RCC 7860 (cell line): ENCODE measurements around the gene ZNF576.
"Not testable (repeated sequence)": the region's sequence is repeated elsewhere in the genome, so short reads cannot be mapped to it uniquely, and the experiment has no call there.

ENCODE experiments used
- DNase-seq: peaks from one replicate; pipeline ENCODE4 v3.0.0-alpha.2; 2015; ENCODE audit warnings: low spot score
- FAIRE-seq: peaks from 2 replicates; lab custom pipeline; 2012; peaks lifted over from hg19 to GRCh38; lab: Jason Lieb, UNC

ZNF576 gene

GRCh38 chr19:43574424-43575155 lies 21.8 kb upstream of the ZNF576 start:
- peak; percentile 91 for DNase-seq
- FAIRE-seq: peak; percentile 79

GRCh38 chr19:43575156-43575950 lies 21.0 kb upstream of the ZNF576 start, which contains the start of the genes PINLYP and XRCC1:
TSS of gene PINLYP (plus strand) at chr19:43575801. CDS start at chr19:43577192, 1,391 bp downstream.
TSS of gene XRCC1 (minus strand) at chr19:43575527. CDS start at chr19:43575458, 69 bp downstream.
- DNase-seq: peak; percentile 91
- peak; percentile 85 for FAIRE-seq

- no peak for FAIRE-seq
Observed at GRCh38 chr19:43575955-43576878, 20.2 kb upstream of the ZNF576 start.

GRCh38 chr19:43578787-43579186 lies 17.6 kb upstream of the ZNF576 start:
- no peak for FAIRE-seq
- no peak for DNase-seq

More at GRCh38 chr19:43575955-43576878, 20.2 kb upstream of the ZNF576 start:
- no peak for DNase-seq

GRCh38 chr19:43581467-43581866 lies 14.9 kb upstream of the ZNF576 start:
- no peak for FAIRE-seq

GRCh38 chr19:43582495-43582894 lies 13.9 kb upstream of the ZNF576 start:
- FAIRE-seq (no peak), DNase-seq (no peak)

More at GRCh38 chr19:43581467-43581866, 14.9 kb upstream of the ZNF576 start:
- no peak for DNase-seq

- FAIRE-seq: no peak
Observed at GRCh38 chr19:43584484-43584883, 11.9 kb upstream of the ZNF576 start.

GRCh38 chr19:43586346-43586745 lies 10.0 kb upstream of the ZNF576 start:
- DNase-seq: no peak
- FAIRE-seq: no peak

More at GRCh38 chr19:43584484-43584883, 11.9 kb upstream of the ZNF576 start:
- peak; percentile 6 for DNase-seq

GRCh38 chr19:43587029-43587428 lies 9.4 kb upstream of the ZNF576 start:
- not testable (repeated sequence) for FAIRE-seq

GRCh38 chr19:43589277-43589676 lies 7.1 kb upstream of the ZNF576 start:
- DNase-seq (no peak), FAIRE-seq (no peak)

More at GRCh38 chr19:43587029-43587428, 9.4 kb upstream of the ZNF576 start:
- not testable (repeated sequence) for DNase-seq

GRCh38 chr19:43589678-43590077 lies 6.7 kb upstream of the ZNF576 start:
- no peak for DNase-seq
- no peak for FAIRE-seq

GRCh38 chr19:43591904-43592772 lies 4.3 kb upstream of the ZNF576 start:
- DNase-seq: no peak
- FAIRE-seq: no peak

GRCh38 chr19:43592800-43593350 lies 3.5 kb upstream of the ZNF576 start:
- DNase-seq: no peak
- no peak for FAIRE-seq

- DNase-seq: no peak
- no peak for FAIRE-seq
Observed at GRCh38 chr19:43594081-43594697, 2.2 kb upstream of the ZNF576 start.

GRCh38 chr19:43594710-43595604 lies 1.4 kb upstream of the ZNF576 start:
- peak; percentile 38 for DNase-seq
- no peak for FAIRE-seq

GRCh38 chr19:43595605-43595998 lies 793 bp upstream of the ZNF576 start:
- FAIRE-seq (no peak), DNase-seq (no peak)

- DNase-seq: no peak
- FAIRE-seq: no peak
Observed at GRCh38 chr19:43596842-43597461, 557 bp downstream of the ZNF576 start.
